Measurements from ENCODE around the gene ZNF140. TPM values are rescaled to one million over a fixed set of nuclear protein-coding genes. Genes with fewer than 3 reads are reported as not detected.

Gene ZNF140
- total and polyA plus RNA-seq, 2 of the 13 experiments (the other 11 are each of a cell fraction or from before 2014, with no cell fraction given), result 8.7 to 13.5 TPM

DNA sequence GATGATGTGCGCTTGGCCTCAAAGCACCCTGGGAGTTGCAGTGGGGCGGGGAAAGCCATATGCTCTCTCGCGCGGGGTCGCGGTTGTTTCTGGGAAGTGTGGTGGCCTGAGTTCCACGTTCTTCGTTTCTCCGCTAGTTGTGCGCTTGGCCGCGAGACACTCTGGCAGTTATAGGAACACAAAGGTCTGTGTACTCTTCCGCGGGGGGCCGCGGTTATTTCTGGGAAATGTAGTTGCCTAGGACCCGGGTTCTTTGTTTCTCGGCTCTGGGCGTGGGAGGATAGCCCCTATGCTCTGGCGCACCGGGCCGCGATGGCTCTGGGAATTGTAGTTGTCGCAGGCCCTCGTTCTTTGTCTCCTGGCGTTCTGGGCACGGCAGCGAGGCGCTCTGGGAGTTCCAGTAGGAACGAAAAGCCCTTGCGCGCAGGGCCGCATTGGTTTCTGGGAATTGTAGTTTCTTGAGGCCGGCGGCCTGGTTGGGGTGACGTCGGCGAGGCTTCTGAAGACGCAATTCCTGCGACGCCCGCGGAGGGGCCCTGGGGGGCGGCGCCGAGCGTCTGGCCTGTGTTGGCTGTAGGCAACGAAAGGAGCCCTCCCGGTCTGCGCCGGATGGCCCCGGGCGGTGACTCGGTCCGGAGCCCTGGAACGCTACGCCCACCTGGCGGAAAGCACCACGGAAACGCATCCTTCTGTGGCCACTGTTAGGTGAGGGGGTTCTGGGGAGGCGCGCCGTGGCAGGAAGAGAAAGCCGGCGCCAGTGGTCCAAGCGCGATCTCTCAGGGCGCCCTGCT is at the start of gene ZNF140 (continued):
- TF ChIP-seq, protein P1, sequence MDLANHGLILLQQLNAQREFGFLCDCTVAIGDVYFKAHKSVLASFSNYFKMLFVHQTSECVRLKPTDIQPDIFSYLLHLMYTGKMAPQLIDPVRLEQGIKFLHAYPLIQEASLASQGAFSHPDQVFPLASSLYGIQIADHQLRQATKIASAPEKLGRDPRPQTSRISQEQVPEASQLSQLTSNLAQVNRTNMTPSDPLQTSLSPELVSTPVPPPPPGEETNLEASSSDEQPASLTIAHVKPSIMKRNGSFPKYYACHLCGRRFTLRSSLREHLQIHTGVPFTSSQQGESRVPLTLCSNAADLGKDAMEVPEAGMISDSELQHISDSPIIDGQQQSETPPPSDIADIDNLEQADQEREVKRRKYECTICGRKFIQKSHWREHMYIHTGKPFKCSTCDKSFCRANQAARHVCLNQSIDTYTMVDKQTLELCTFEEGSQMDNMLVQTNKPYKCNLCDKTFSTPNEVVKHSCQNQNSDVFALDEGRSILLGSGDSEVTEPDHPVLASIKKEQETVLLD (CRISPR knock-in tag; IDR thresholded peaks at IDR 0.05; ENCODE audit: low read depth), result peak; percentile 64; the same call in 1 of the 2 replicates
- TF ChIP-seq CREB1 (IDR thresholded peaks at IDR 0.05) (peak; percentile 90), CREB1 (CRISPR knock-in tag; IDR thresholded peaks at IDR 0.05) (peak; percentile 93), GZF1 (CRISPR knock-in tag; IDR thresholded peaks at IDR 0.05) (peak; percentile 27; the same call in 1 of the 2 replicates), TARDBP (CRISPR knock-in tag; IDR thresholded peaks at IDR 0.05) (peak; percentile 51; the same call in 1 of the 2 replicates), KDM5B (CRISPR knock-in tag; IDR thresholded peaks at IDR 0.05; ENCODE audit: borderline replicate concordance) (peak; percentile 25; the same call in 1 of the 2 replicates), ZNF598 (CRISPR knock-in tag; IDR thresholded peaks at IDR 0.05; ENCODE audit: borderline replicate concordance) (no peak), RAD21 (CRISPR knock-in tag; IDR thresholded peaks at IDR 0.05) (peak; percentile 47), ZNF33A (CRISPR knock-in tag; IDR thresholded peaks at IDR 0.05; ENCODE audit: borderline replicate concordance) (peak; percentile 81; the same call in 1 of the 2 replicates), MIER3 (CRISPR knock-in tag; IDR thresholded peaks at IDR 0.05; ENCODE audit: borderline replicate concordance) (no peak), ZNF234 (CRISPR knock-in tag; conservative IDR thresholded peaks at IDR 0.05) (0 out of 2 replicates have a peak, but pooled peaks have one; percentile 65)
- TF ChIP-seq, protein P2, sequence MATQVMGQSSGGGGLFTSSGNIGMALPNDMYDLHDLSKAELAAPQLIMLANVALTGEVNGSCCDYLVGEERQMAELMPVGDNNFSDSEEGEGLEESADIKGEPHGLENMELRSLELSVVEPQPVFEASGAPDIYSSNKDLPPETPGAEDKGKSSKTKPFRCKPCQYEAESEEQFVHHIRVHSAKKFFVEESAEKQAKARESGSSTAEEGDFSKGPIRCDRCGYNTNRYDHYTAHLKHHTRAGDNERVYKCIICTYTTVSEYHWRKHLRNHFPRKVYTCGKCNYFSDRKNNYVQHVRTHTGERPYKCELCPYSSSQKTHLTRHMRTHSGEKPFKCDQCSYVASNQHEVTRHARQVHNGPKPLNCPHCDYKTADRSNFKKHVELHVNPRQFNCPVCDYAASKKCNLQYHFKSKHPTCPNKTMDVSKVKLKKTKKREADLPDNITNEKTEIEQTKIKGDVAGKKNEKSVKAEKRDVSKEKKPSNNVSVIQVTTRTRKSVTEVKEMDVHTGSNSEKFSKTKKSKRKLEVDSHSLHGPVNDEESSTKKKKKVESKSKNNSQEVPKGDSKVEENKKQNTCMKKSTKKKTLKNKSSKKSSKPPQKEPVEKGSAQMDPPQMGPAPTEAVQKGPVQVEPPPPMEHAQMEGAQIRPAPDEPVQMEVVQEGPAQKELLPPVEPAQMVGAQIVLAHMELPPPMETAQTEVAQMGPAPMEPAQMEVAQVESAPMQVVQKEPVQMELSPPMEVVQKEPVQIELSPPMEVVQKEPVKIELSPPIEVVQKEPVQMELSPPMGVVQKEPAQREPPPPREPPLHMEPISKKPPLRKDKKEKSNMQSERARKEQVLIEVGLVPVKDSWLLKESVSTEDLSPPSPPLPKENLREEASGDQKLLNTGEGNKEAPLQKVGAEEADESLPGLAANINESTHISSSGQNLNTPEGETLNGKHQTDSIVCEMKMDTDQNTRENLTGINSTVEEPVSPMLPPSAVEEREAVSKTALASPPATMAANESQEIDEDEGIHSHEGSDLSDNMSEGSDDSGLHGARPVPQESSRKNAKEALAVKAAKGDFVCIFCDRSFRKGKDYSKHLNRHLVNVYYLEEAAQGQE (IDR thresholded peaks at IDR 0.05; ENCODE audit: borderline replicate concordance in 1 of 2, low read depth in 1 of 2, low read length in 2 of 2), result no peak
- TF ChIP-seq, protein P3, sequence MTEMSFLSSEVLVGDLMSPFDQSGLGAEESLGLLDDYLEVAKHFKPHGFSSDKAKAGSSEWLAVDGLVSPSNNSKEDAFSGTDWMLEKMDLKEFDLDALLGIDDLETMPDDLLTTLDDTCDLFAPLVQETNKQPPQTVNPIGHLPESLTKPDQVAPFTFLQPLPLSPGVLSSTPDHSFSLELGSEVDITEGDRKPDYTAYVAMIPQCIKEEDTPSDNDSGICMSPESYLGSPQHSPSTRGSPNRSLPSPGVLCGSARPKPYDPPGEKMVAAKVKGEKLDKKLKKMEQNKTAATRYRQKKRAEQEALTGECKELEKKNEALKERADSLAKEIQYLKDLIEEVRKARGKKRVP (CRISPR knock-in tag; IDR thresholded peaks at IDR 0.05), result peak in 1 of 2 experiments; percentile 50; a peak in 1 of 4 replicates
- TF ChIP-seq, protein P4, sequence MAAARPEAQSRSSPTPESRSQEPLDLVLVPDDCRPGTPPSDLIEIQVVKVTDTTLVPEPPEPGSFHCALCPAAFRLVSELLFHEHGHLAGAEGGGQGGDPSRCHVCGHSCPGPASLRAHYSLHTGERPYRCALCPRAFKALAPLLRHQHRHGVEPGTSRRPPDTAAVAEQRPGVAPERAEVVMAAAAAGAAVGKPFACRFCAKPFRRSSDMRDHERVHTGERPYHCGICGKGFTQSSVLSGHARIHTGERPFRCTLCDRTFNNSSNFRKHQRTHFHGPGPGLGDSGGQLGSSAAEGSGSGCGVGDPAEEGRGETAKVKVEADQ (CRISPR knock-in tag; IDR thresholded peaks at IDR 0.05; ENCODE audit: borderline replicate concordance), result peak; percentile 77
- TF ChIP-seq, protein P5, sequence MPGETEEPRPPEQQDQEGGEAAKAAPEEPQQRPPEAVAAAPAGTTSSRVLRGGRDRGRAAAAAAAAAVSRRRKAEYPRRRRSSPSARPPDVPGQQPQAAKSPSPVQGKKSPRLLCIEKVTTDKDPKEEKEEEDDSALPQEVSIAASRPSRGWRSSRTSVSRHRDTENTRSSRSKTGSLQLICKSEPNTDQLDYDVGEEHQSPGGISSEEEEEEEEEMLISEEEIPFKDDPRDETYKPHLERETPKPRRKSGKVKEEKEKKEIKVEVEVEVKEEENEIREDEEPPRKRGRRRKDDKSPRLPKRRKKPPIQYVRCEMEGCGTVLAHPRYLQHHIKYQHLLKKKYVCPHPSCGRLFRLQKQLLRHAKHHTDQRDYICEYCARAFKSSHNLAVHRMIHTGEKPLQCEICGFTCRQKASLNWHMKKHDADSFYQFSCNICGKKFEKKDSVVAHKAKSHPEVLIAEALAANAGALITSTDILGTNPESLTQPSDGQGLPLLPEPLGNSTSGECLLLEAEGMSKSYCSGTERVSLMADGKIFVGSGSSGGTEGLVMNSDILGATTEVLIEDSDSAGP (CRISPR knock-in tag; IDR thresholded peaks at IDR 0.05; ENCODE audit: borderline replicate concordance), result peak; percentile 48

Data from HepG2 (cell line).